Left colon (tissue), 2 donors: Measurements from ENCODE around the gene ORC4. TPM values are rescaled to one million over a fixed set of nuclear protein-coding genes. Genes with fewer than 3 reads are reported as not detected.

Source experiments
- ATAC-seq: fragments of 200-7000 bp; cut with Tn5 transposase; one replicate; pipeline ENCODE4 v1.9.1; 2020; ENCODE audit warnings: mild to moderate bottlenecking, moderate library complexity
- DNase-seq, 2 donors: peaks; one replicate each; pipeline ENCODE4 v3.0.0-alpha.2; 2020
- intact Hi-C, 2 donors: fragments of 100-400 bp; cut with DNase I in 1 of 2; cut with micrococcal nuclease in 1 of 2; formaldehyde crosslinking; loops; one replicate each; pipeline versions ENCODE4 v1.11.2 to v1.14.0; 2022; cut with DNase I, micrococcal nuclease
- total RNA-seq, 2 donors: library from RNA; stranded (reverse); fragmentation: NEBNext Ultra II Directional; extraction: Animal tissue kit (Norgen Biotek cat#: 25700); gene quantifications; one replicate each; pipeline ENCODE4 v1.2.1, GENCODE V29; 2021
- donor health status: DM: no; HTN: no; CAD: no.
- donor health status: DM: yes; HTN: yes; CAD: no.

Gene ORC4
- total RNA-seq, 2 donors from 2014 or later, result 37.9 to 48.6 TPM

GRCh38 chr2:147884830-147885229 is 135.7 kb downstream of the ORC4 start:
- ATAC-seq, result no peak
- intact Hi-C loops, result no loop called here

GRCh38 chr2:147882631-147883030 is 137.9 kb downstream of the ORC4 start:
- DNase-seq (no peak), ATAC-seq (no peak)
- intact Hi-C loops, result no loop called here

More at GRCh38 chr2:147884830-147885229, 135.7 kb downstream of the ORC4 start:
- DNase-seq, result no peak

Other genes starting within 250 kb of the ORC4 start
- 10 to 100 TPM; 20.0 to 22.2 TPM for gene ACVR2A, start 175.7 kb downstream of the ORC4 start, total RNA-seq
- 10 to 100 TPM; 29.8 to 34.4 TPM for gene MBD5, start 354 bp upstream of the ORC4 start, total RNA-seq